GM18526 (cell line): Measurements from ENCODE around the gene CST4.

Source experiments
- POLR2A ChIP-seq: IDR thresholded peaks from 3 replicates; pipeline ENCODE4 v1.6.1; 2011; ENCODE audit not compliant: insufficient read length; ENCODE audit errors: extremely low read depth

Gene CST4

DNA sequence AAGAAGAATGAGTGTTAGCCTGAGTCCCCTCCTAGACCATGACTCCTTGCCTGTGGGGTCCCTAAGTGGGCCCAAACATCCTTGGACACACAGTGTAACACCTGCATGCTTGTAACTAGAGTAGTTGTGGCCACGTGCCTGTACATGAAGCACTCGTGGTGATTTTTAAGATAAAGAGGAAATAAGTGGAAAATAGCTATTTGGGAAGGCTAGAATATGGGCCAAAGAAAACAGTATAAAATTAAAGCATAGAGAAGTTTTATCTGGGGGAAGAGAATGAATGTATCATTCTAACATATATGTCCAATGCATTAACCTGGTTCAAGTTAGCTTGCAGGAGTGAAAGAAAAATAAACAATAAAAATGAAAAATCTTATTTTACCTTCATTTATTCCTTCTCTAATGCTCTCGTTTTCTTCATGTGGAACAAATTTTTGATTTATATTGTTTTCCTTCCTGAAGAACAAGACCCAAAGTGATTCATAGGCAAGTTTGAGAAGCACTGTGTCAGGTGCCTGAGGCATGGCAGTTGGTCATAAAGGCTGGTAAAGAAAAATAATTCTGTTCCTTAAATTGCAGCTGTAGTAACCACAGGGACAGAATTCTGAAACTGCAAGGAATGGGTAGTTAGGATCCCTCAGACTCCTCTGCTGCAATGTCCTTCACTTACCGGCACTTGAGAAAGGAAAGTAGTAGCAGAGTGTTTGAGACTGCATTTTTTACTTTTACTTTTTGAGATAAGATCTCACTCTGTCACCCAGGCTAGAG is 42.5 kb downstream of the CST4 start:
- TF ChIP-seq POLR2A = no peak

- TF ChIP-seq POLR2A = no peak
Observed at GRCh38 chr20:23645575-23645974, 43.3 kb downstream of the CST4 start.

DNA sequence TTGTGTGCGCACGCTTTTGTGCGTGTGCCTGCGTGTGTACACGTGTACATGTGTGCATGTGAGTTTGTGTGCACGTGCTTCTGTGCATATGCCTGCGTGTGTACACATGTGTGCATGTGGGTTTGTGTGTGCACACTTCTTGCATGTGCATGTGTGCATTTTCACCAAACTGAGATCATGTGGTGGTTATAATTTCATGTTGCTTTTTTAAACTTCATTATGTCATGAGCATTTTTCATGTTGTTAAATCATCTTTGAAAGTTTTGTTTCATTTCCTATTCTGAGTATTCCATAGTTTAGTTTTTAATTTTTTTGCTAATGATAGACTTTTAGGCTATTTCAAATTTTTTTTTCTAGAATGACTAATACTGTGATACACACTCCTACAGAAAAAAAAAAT is 44.7 kb downstream of the CST4 start:
- no peak for TF ChIP-seq POLR2A

- TF ChIP-seq POLR2A = no peak
Observed at GRCh38 chr20:23643659-23644058, 45.2 kb downstream of the CST4 start.

DNA sequence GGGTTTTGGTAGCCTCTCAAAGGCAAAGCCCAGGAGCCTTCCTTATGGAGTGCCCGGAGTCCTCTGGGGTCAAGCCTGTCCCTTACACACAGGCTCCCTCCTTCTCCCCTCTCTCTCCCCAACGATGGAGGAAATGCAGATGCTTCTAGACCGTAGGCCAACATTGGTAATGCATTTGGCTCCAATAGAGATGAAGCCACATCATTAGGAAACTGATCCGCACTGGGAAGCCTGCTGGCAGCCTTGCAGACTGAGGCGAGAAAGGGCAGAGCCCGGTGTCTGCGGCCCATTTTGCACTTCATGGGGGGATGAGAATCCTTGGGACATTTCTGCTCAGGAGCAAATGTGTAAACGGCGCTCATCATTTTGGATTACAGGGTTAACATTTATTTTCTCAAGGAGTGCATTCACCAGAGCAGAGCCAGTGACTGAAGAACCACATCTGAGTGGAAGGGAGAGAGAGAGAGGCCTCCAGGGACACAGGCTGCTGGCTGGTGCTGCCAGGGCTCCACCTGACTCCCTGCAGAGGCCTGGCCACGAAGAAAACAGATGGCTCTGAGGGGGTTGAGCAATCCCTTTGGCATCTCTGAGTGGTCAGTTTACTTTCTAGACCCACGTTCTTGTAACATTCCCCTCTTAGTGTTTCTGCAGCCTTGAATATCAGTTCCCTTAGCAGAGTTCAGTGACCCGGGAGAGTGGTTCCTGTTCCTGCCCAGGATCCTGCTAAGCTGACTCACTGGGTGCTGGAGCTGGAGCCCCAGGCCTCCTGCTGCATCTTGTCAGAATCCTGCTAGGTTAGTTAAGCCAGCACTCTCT is 46.7 kb downstream of the CST4 start:
- no peak for TF ChIP-seq POLR2A

- TF ChIP-seq POLR2A = no peak
Observed at GRCh38 chr20:23640671-23641667, 47.9 kb downstream of the CST4 start.

- no peak for TF ChIP-seq POLR2A
Observed at GRCh38 chr20:23640018-23640601, 48.7 kb downstream of the CST4 start.

DNA sequence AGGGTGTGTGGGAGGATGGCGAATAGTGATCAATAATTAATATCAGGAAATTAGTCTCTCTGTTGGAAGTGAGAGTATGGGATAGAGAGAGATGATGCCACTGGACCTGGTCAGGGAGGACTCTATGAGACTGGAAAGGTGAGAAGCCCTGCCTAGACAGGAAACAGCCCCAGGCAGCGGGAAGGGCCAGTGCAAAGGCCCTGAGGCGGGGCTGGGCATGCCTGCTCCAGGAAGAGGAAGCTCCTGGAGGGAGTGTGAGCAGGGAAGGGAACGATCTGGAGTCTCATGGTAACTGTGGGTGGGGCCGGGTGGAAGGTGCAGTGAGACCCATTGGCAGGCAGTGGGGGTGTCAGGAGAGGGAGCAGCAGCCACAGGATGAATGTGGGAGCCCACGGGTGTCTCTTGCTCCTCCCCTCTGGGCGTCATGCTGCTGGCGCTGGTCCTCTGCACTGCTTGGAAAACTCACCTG is 49.3 kb downstream of the CST4 start:
- no peak for TF ChIP-seq POLR2A

DNA sequence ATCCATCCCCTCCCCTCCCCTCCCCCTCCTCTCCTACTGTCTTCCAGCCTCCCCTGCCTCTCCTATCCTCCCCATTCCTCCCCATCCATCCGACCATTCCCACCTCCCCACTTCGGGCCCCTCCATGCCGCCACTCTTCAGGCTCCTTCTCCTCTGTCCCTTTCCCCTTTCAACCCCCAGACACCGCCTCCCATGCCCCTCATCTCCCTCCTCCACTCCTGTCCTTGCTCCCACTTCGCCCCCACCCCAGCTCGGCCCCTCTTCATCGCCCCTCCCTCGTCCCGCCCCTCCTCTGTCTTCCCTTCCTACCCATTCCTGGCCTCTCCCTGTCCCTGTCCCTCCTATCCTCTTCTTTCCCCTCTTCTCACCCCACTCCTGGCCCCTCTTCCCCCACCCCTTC is 50.5 kb downstream of the CST4 start:
- TF ChIP-seq POLR2A = no peak

- TF ChIP-seq POLR2A = peak; percentile 68
Observed at GRCh38 chr20:23637282-23638221, 51.3 kb downstream of the CST4 start, which contains the start of gene CST3. Gene CST3 (minus strand): TSS chr20:23637955. CDS start chr20:23637862, 93 bp downstream.

DNA sequence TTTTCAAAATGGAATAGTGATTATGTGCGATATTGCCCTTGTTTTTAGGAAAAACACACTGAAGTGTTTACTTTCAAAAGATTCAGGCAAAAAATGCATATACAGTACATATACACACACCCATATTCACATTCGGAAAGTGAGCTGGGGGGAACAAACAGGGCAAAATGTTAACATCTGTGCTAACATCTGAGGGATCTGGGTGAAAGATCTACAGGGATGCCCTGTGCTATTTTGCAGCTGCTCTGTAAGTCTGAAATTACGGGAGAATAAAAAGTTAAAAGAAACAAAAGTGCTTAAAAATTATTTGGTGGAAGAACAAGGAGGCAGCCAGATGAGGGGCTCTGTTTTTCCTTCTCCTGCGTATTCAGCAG is 51.9 kb downstream of the CST4 start:
- TF ChIP-seq POLR2A = no peak

DNA sequence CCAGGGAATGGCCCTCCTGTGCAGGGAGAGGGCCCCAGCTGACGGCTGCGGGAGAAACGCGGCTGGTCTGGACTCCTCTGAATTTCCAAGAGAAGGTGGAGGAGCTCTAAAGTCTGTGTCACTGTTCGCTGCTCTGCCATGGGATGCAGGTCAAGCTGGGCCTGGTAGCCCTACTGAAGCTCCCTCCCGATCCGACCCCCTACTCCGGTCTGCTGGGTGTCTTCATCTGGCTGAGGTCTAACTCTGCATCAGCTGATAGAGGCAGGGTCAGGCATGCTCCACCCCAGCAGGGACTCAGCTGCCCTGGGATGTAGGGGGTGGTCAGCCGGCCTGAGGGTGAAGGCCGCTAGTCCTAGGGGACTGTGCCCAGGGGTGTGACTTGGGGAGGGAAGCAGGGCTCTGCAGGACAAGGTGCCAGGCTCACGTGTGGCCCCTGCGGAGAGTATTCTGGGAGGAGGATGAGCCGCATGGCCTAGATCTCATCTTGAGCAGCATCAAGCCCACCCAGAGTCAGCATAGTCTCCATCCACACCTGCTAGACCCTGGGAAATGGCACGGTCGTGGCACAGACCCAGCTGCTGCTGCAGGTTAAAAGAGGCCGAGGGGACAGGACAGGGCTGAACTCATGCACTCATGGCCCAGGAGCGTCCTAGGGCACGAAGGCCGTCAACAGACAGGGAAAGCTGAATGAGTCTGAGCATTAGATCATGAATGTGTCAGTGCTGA is 52.5 kb downstream of the CST4 start:
- no peak for TF ChIP-seq POLR2A
